Neutrophil (primary cell): ENCODE data around the gene RNASEH2B.

Source experiments
- H3K27ac ChIP-seq: fragments of 200-600 bp; sonication (generic); 2 replicates; pipeline ENCODE4 v1.5.1; 2016; ENCODE audit warnings: mild to moderate bottlenecking, moderate library complexity
- H3K27me3 ChIP-seq: fragments of 200-600 bp; sonication (generic); 2 replicates; pipeline ENCODE4 v1.6.0; 2016; ENCODE audit warnings: mild to moderate bottlenecking
- H3K36me3 ChIP-seq: fragments of 200-600 bp; sonication (generic); 2 replicates; pipeline ENCODE4 v1.5.1; 2017
- H3K4me1 ChIP-seq, 2 experiments: fragments of 200-600 bp in 1 of 2; sonication (generic) in 1 of 2; 1 replicate in 1 of 2; 2 replicates in 1 of 2; pipeline versions ENCODE4 v1.5.1 to v1.6.1; 2013 to 2016; ENCODE audit warnings: low read depth in 1 of 2, low read length in 1 of 2, mild to moderate bottlenecking in 1 of 2, moderate library complexity in 1 of 2; ENCODE audit not compliant: control insufficient read depth in 1 of 2, insufficient read depth in 1 of 2
- H3K4me3 ChIP-seq, 2 experiments: fragments of 200-600 bp in 1 of 2; sonication (generic) in 1 of 2; 1 replicate in 1 of 2; 2 replicates in 1 of 2; pipeline ENCODE4 v1.5.1; 2013 to 2016; ENCODE audit warnings: low read depth in 1 of 2, low read length in 1 of 2, mild to moderate bottlenecking in 1 of 2, moderate library complexity in 1 of 2
- H3K9me3 ChIP-seq: fragments of 200-600 bp; sonication (generic); 2 replicates; pipeline ENCODE4 v1.5.1; 2016
- CTCF ChIP-seq: fragments of 200-600 bp; sonication (generic); IDR thresholded peaks from 2 replicates; pipeline ENCODE4 v1.5.1; 2016; ENCODE audit warnings: antibody characterized with exemption

RNASEH2B gene

GRCh38 chr13:50887151-50887550 lies 22.4 kb upstream of the RNASEH2B start:
- Histone ChIP-seq H3K27me3 (no peaks in the 10 kb centered on the region), H3K4me1 (peaks cover 38 to 46% of the 10 kb centered on the region in 2 experiments), H3K27ac (no peak overlapping the region), H3K4me3 (no peak overlapping the region), H3K36me3 (no peaks in the 10 kb centered on the region), H3K9me3 (no peaks in the 10 kb centered on the region)
- TF ChIP-seq CTCF = no peak

- Histone ChIP-seq H3K9me3 (no peaks in the 10 kb centered on the region), H3K27ac (no peak overlapping the region), H3K4me3 (no peak overlapping the region), H3K36me3 (no peaks in the 10 kb centered on the region), H3K4me1 (peaks cover 41 to 44% of the 10 kb centered on the region in 2 experiments), H3K27me3 (no peaks in the 10 kb centered on the region)
- TF ChIP-seq CTCF = no peak
Observed at GRCh38 chr13:50888362-50888761, 21.2 kb upstream of the RNASEH2B start.

- TF ChIP-seq CTCF = no peak
- Histone ChIP-seq H3K27me3 (no peaks in the 10 kb centered on the region), H3K36me3 (no peaks in the 10 kb centered on the region), H3K9me3 (no peaks in the 10 kb centered on the region), H3K27ac (no peak overlapping the region), H3K4me1 (peaks cover 41 to 44% of the 10 kb centered on the region in 2 experiments), H3K4me3 (no peak overlapping the region)
Observed at GRCh38 chr13:50889317-50889716, 20.3 kb upstream of the RNASEH2B start.

- H3K36me3 ChIP-seq = no peaks in the 10 kb centered on the region
- H3K27ac ChIP-seq = peak overlapping the region; percentile 5
- H3K27me3 ChIP-seq = no peaks in the 10 kb centered on the region
- no peak for TF ChIP-seq CTCF
- H3K4me3 ChIP-seq = no peak overlapping the region
- H3K9me3 ChIP-seq = no peaks in the 10 kb centered on the region
- peaks cover 35% of the 10 kb centered on the region in 2 experiments for H3K4me1 ChIP-seq
Observed at GRCh38 chr13:50891206-50891605, 18.4 kb upstream of the RNASEH2B start.

GRCh38 chr13:50892210-50892944 lies 17.2 kb upstream of the RNASEH2B start:
- peak overlapping the region; percentile 43 to 57 for H3K4me3 ChIP-seq
- H3K4me1 ChIP-seq = peaks cover 29% of the 10 kb centered on the region in 2 experiments
- H3K27me3 ChIP-seq = no peaks in the 10 kb centered on the region
- no peak for TF ChIP-seq CTCF
- H3K9me3 ChIP-seq = no peaks in the 10 kb centered on the region
- H3K36me3 ChIP-seq = no peaks in the 10 kb centered on the region
- peak overlapping the region; percentile 80 for H3K27ac ChIP-seq
